Inflammatory macrophage (primary cell): Measurements from ENCODE around the gene IYD.
"Not testable (repeated sequence)": the region's sequence is repeated elsewhere in the genome, so short reads cannot be mapped to it uniquely, and the experiment has no call there.

Source experiments
- DNase-seq, 2 donors: peaks; one replicate each; pipeline ENCODE4 v3.0.0-alpha.2; 2020 to 2022

Gene IYD

GRCh38 chr6:150352321-150353296 is 16.2 kb upstream of the IYD start:
- DNase-seq = no peak

GRCh38 chr6:150353445-150353844 is 15.4 kb upstream of the IYD start:
- DNase-seq = no peak

- DNase-seq = no peak
Observed at GRCh38 chr6:150354754-150355571, 13.8 kb upstream of the IYD start.

GRCh38 chr6:150355932-150356331 is 12.9 kb upstream of the IYD start:
- no peak for DNase-seq

GRCh38 chr6:150361876-150362275 is 6.9 kb upstream of the IYD start:
- DNase-seq = no peak

GRCh38 chr6:150363733-150364132 is 5.1 kb upstream of the IYD start:
- no peak for DNase-seq

GRCh38 chr6:150366118-150366778 is 2.6 kb upstream of the IYD start:
- DNase-seq = no peak

GRCh38 chr6:150369408-150369807 is 596 bp downstream of the IYD start:
- no peak for DNase-seq

GRCh38 chr6:150370112-150370511 is 1.3 kb downstream of the IYD start:
- no peak for DNase-seq

GRCh38 chr6:150371356-150371755 is 2.5 kb downstream of the IYD start:
- DNase-seq = no peak

- no peak for DNase-seq
Observed at GRCh38 chr6:150372051-150372450, 3.2 kb downstream of the IYD start.

- DNase-seq = no peak
Observed at GRCh38 chr6:150373260-150373701, 4.5 kb downstream of the IYD start.

- not testable (repeated sequence) for DNase-seq
Observed at GRCh38 chr6:150374346-150374745, 5.5 kb downstream of the IYD start.

- DNase-seq = no peak
Observed at GRCh38 chr6:150377211-150377781, 8.5 kb downstream of the IYD start.

GRCh38 chr6:150380256-150380655 is 11.4 kb downstream of the IYD start:
- DNase-seq = no peak

- DNase-seq = no peak
Observed at GRCh38 chr6:150382171-150382570, 13.4 kb downstream of the IYD start.

GRCh38 chr6:150391414-150391813 is 22.6 kb downstream of the IYD start:
- no peak for DNase-seq

GRCh38 chr6:150391890-150392289 is 23.1 kb downstream of the IYD start:
- DNase-seq = no peak

- DNase-seq = no peak
Observed at GRCh38 chr6:150392452-150393220, 23.8 kb downstream of the IYD start.

- no peak for DNase-seq
Observed at GRCh38 chr6:150394053-150394898, 25.5 kb downstream of the IYD start.

- DNase-seq = no peak
Observed at GRCh38 chr6:150394899-150395295, 26.1 kb downstream of the IYD start.
